ENCODE measurements around the gene SLC25A33. TPM values are rescaled to one million over a fixed set of nuclear protein-coding genes. Genes with fewer than 3 reads are reported as not detected.

Gene SLC25A33
- total RNA-seq, 6 experiments from 2014 or later, result 3.5 to 26.5 (median 8.2) TPM

- no peaks in the 10 kb centered on the region for H3K9me3 ChIP-seq
- peak overlapping the region; percentile 6 to 86 (median 82) for H3K27ac ChIP-seq
- peak overlapping the region; percentile 1 to 41 (median 38) for H3K4me3 ChIP-seq
- peaks cover 0 to 39% (median 17%) of the 10 kb centered on the region in 4 donors for H3K4me1 ChIP-seq
- DNase-seq (peak in 2 of 3 donors; percentile 65 to 80), ATAC-seq (peak; percentile 49 to 71 (median 63))
- no peaks in the 10 kb centered on the region for H3K27me3 ChIP-seq
- intact Hi-C loops (cut with DNase I), result no loop called here
- WGBS (ENCODE audit: insufficient coverage, low coverage, low lambda C conversion rate, missing lambda C conversion rate), result 38% methylated on average over 7 of the region's 7 CpGs
- TF ChIP-seq, protein P1, sequence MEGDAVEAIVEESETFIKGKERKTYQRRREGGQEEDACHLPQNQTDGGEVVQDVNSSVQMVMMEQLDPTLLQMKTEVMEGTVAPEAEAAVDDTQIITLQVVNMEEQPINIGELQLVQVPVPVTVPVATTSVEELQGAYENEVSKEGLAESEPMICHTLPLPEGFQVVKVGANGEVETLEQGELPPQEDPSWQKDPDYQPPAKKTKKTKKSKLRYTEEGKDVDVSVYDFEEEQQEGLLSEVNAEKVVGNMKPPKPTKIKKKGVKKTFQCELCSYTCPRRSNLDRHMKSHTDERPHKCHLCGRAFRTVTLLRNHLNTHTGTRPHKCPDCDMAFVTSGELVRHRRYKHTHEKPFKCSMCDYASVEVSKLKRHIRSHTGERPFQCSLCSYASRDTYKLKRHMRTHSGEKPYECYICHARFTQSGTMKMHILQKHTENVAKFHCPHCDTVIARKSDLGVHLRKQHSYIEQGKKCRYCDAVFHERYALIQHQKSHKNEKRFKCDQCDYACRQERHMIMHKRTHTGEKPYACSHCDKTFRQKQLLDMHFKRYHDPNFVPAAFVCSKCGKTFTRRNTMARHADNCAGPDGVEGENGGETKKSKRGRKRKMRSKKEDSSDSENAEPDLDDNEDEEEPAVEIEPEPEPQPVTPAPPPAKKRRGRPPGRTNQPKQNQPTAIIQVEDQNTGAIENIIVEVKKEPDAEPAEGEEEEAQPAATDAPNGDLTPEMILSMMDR (IDR thresholded peaks at IDR 0.05), result no peak
- peak; percentile 66 for TF ChIP-seq POLR2A (IDR thresholded peaks at IDR 0.05)
- no peaks in the 10 kb centered on the region for H3K36me3 ChIP-seq
Measured at GRCh38 chr1:9537863-9538668, 1.2 kb upstream of the SLC25A33 start.

DNA sequence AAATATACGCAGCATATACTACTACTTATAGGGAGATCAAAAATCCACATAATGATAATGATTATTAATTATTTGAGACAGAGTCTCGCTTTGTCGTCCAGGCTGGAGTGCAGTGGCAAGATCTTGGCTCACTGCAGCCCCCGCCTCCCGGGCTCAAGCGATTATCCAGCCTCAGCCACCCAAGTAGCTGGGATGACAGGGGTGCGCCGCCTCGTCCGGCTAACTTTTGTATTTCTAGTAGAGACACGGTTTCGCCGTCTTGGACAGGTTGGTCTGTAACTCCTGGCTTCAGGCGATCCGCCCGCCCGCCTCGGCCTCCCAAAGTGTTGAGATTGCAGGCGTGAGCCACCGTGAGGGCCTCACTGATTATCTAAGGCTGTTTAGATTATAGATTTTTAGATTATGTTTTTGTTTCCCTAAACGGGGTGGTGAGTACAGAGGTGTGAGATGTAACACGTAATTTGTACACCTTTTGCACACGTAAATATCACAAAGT is 548 bp upstream of the SLC25A33 start:
- H3K27ac ChIP-seq, result peak overlapping the region; percentile 54 to 86 (median 82)
- peak in 1 of 4 donors; percentile 0 for ATAC-seq
- TF ChIP-seq, protein P1 (IDR thresholded peaks at IDR 0.05), result no peak
- no peak for TF ChIP-seq POLR2A (IDR thresholded peaks at IDR 0.05)
- H3K27me3 ChIP-seq, result no peaks in the 10 kb centered on the region
- intact Hi-C loops (cut with DNase I), result no loop called here
- no peaks in the 10 kb centered on the region for H3K9me3 ChIP-seq
- WGBS (ENCODE audit: insufficient coverage, low coverage, low lambda C conversion rate, missing lambda C conversion rate), result 42% methylated on average over 12 of the region's 23 CpGs
- peak overlapping the region; percentile 1 to 41 (median 38) for H3K4me3 ChIP-seq
- peaks cover 0 to 45% (median 17%) of the 10 kb centered on the region in 4 donors for H3K4me1 ChIP-seq
- DNase-seq, result peak in 2 of 3 donors; percentile 35 to 59
- no peaks in the 10 kb centered on the region for H3K36me3 ChIP-seq

- ATAC-seq (peak; percentile 28 to 35 (median 32)), DNase-seq (peak; percentile 58 to 78 (median 62))
- TF ChIP-seq POLR2A (IDR thresholded peaks at IDR 0.05), result no peak
- TF ChIP-seq, protein P1 (IDR thresholded peaks at IDR 0.05), result no peak
- WGBS (ENCODE audit: insufficient coverage, low coverage, low lambda C conversion rate, missing lambda C conversion rate), result 2% methylated on average over 14 of the region's 61 CpGs
- Histone ChIP-seq H3K27me3 (no peaks in the 10 kb centered on the region), H3K4me1 (peaks cover 0 to 48% (median 17%) of the 10 kb centered on the region in 4 donors), H3K36me3 (no peaks in the 10 kb centered on the region), H3K9me3 (no peaks in the 10 kb centered on the region), H3K27ac (peak overlapping the region; percentile 80 to 90 (median 89)), H3K4me3 (peak overlapping the region; percentile 84 to 91 (median 86))
- intact Hi-C loops (cut with DNase I), result loop anchor here in 1 of 2 donors (10.0 kb wide), 1 partner anchor 45 kb away; no protein-coding TSS in a partner anchor
Measured at GRCh38 chr1:9539829-9540550, 725 bp downstream of the SLC25A33 start.

DNA sequence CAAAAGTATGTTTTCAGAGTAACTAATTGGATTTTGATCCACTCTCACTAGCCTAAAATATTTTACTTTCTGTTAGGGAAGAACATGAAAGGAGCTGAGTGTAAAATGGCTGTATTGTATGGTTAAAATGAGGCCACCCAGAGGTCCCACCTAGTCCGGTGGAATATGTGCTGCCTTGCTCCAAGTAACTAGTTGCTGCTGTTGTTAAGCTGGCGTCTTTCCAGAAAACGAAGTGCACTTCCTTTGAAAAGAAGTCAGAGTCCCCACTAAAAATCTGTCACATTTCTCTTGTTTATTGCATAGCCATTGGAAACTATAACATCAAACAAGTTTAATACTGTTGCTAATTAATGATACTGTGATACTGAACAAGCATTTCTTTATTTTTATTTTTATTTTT is 3.2 kb downstream of the SLC25A33 start:
- ATAC-seq (no peak), DNase-seq (no peak)
- Histone ChIP-seq H3K4me1 (peaks cover 0 to 58% (median 16%) of the 10 kb centered on the region in 4 donors), H3K36me3 (no peaks in the 10 kb centered on the region), H3K9me3 (no peaks in the 10 kb centered on the region), H3K27me3 (no peaks in the 10 kb centered on the region), H3K27ac (peak overlapping the region in 2 of 3 donors; percentile 34 to 37), H3K4me3 (peak overlapping the region; percentile 0 to 24 (median 15))
- WGBS (ENCODE audit: insufficient coverage, low coverage, low lambda C conversion rate, missing lambda C conversion rate), result 10% methylated on average over 3 of the region's 3 CpGs
- intact Hi-C loops (cut with DNase I), result loop anchor here in 1 of 2 donors (10.0 kb wide), 1 partner anchor 48 kb away; no protein-coding TSS in a partner anchor
- TF ChIP-seq, protein P1 (IDR thresholded peaks at IDR 0.05), result no peak
- TF ChIP-seq POLR2A (IDR thresholded peaks at IDR 0.05), result no peak

All from right lobe of liver (tissue), 6 donors.